GDM1 (cell line): ENCODE measurements around the gene ATG16L2.

ENCODE experiments used
- DNase-seq: peaks from one replicate; lab custom pipeline; 2025; lab: John Stamatoyannopoulos, UW

Gene ATG16L2

GRCh38 chr11:72814286-72815109, at the start of gene ATG16L2:
TSS of gene ATG16L2 (plus strand) at chr11:72814411. CDS start at chr11:72814446, 35 bp downstream.
- peak; percentile 83 for DNase-seq

GRCh38 chr11:72764503-72764902, 49.7 kb upstream of the ATG16L2 start:
- DNase-seq: no peak

DNA sequence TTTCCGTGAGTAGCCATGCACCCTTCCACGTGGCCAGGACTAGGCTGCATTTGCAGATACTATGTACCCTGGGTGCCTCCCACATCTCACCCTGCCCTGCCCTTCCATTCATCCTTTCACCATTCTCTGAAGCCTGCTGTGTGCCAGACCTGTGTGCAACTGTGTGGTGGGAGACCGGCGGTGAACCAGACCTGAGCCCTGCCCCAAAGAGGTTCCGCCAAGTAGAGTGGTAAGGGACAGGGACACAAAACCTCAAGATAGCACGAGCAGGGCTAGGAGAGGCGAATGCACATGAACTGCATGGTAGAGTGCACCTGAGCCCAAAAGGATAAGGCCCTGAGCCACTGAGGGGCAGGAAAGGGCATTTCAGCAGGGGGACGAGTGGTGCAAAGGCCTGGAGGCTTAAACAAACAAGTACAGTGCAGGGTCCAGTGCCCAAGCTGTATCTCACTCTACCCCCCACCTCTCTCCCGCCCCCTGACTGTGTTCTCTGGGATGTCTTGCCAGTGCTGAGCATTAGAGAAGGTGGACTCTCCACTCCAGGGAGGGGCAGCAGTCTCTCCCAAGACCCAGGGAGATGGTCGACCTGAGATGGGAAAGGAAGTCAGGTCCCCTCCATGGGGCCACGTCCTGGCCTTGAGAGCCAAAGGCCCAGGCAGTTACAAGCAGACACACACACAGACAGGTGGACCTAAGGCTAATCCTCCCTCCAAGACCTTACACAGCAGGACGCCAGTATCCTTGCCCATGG, 47.9 kb upstream of the ATG16L2 start:
- no peak for DNase-seq

GRCh38 chr11:72767203-72768062, 46.8 kb upstream of the ATG16L2 start:
- DNase-seq: no peak

DNA sequence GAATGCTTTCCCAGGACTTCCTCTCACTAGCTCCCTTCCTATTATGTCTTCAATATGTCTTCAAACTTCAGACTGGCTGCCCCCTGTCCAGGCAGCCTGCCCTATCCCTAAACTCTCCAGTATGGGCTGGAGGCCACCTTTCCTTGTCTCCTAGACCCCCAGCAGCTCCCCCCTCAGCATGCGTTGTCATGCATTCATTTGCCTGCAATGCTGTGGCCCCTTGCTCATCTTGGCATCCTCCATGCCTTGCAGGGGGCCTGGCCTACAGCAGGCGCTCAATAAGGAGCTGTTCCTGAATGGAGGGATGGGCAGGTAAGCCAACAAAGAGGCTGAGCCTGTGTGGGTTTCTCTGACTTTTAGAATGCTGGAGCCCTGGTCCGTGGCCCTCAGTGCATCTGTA, 45.6 kb upstream of the ATG16L2 start:
- DNase-seq: no peak

GRCh38 chr11:72769680-72770079, 44.5 kb upstream of the ATG16L2 start:
- DNase-seq: no peak

- DNase-seq: no peak
These were observed 43.4 kb upstream of the ATG16L2 start for GRCh38 chr11:72770799-72771198.

- no peak for DNase-seq
These were observed 42.7 kb upstream of the ATG16L2 start for GRCh38 chr11:72771507-72771906.

DNA sequence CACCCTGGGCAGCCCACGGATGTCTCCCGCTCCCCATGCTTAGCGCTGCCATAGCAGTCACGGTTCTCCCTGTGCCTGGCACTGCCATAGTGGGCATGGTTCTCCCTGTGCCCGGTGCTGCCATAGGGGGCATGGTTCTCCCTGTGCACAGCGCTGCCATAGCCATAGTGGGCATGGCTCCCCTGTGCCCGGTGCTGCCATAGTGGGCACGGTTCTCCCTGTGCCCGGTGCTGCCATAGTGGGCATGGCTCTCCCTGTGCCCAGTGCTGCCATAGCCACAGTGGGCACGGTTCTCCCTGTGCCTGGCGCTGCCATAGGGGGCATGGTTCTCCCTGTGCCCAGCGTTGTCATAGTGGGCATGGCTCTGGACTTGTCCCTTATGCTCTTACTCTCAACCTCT, 42.2 kb upstream of the ATG16L2 start:
- no peak for DNase-seq

- DNase-seq: no peak
These were observed 40.9 kb upstream of the ATG16L2 start for GRCh38 chr11:72773291-72773690.

GRCh38 chr11:72773696-72774095, 40.5 kb upstream of the ATG16L2 start:
- no peak for DNase-seq

- no peak for DNase-seq
These were observed 39.7 kb upstream of the ATG16L2 start for GRCh38 chr11:72774499-72774898.

- no peak for DNase-seq
These were observed 38.7 kb upstream of the ATG16L2 start for GRCh38 chr11:72775288-72776110.

- DNase-seq: no peak
These were observed 37.9 kb upstream of the ATG16L2 start for GRCh38 chr11:72776117-72776843.

DNA sequence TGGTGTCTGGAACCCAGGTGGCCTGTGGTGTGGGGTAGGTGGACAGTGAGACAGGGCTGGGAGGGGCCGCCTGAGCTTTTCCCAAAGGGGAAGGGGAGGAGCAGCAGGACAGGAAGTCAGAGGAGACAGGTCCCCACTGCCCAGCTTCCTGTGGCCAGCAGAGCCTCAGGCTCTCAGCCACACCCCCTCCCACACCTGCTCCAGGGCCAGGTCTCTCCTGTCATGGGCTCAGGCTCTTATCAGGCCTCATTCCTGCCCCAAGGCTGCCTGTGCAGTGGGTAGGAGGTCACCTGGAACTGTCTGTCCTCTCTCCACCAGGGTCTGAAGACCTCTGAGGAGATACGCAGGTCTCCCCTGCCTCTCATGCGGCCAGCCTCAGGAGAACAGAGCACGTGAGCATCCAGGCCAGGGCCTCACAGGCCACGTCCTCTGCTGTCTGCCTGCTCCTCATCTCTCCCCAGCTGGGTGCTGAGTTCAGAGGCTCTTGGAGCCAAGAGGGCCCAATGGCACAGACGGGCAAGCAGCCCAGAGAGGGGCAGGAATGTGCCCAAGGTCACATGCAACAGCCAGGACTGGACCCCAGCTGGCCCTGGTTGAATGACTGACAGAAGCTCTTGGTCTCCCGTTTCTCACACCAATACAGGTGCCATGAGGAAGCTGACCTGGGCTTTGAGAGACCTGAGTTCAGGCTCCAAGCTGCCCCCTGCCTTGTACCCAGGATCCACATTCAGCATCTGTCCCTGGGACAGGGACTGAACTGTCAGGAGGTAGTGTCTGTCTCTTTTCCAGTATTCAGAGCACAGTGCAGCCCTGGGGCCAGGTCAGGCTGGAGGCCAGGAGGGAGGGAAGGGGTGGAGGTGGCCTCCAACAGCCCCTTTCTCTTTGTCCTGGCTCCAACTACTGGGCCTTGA, 37.1 kb upstream of the ATG16L2 start:
- no peak for DNase-seq

DNA sequence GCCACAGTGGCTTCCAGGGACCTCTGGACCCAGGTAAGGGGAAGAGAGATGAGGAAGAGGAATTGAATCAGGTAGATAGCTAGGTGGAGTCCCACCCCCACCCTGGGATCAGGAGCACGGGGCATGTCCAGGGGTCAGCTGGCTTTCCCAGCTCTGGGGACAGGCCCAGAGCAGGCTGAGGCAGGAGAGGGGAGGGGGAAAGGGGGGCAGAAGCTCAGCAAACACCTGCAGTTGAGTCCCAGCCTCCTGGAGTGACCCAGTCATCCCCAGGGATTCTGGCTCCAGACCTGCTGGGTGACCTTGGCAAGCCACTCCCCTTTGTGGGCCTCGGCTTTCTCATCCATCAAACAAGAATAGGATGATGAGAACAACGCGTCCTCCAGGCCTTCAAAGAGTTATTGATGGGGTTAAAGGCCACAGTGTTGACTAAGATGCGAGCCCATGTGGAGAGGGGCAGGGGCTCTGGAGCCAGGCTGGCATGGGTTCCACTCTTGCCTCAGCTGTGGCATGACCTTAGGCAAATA, 36.4 kb upstream of the ATG16L2 start:
- no peak for DNase-seq

DNA sequence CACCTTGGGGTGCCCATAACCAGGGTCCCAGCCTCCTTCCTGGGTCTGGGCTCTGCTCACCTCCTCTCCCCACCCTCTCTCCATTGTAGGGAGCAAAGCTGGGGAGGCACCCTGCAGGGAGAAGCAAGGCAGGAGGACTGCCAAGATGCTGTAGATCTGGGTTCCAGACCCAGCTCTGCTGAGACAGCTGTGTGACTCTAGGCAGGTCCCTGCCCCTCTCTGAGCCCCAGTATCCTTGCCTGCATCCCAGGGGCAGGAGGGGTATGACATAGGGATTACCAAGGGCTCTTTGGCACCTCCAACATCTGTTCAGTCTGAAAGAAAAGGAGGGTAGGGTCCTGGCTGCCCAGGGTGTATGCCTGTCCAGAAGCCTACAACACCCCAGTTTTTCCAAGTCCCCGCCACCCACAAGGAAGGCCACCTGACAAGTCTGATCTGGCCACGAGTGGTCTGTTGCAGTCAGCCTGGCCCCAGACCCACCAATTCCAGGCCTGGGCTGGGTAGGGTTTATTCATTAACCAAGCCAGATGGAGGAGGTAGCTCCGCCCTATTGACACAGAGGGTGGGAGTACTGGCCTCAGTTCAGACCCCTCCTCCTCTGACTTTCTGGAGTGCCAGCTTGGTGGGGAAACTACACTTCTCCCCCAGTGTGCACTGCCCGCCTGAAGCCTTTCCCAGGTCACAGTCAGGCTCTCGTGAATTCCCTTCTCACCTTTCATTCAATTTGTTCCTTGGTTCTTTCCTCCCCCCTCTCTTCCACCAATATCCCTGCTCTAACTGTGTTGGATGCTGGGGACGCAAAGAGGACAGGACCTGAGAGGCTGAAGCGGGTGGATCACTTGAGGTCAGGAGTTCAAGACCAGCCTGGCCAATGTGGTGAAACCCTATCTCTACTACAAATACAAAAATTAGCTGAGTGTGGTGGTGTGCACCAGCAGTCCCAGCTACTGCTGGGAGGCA, 35.4 kb upstream of the ATG16L2 start:
- DNase-seq: no peak

- no peak for DNase-seq
These were observed 34.6 kb upstream of the ATG16L2 start for GRCh38 chr11:72779495-72780128.
